Anterior cingulate cortex (tissue), 58 donors: ENCODE measurements around the gene EGFLAM.

Source experiments
- DNase-seq, 58 donors: peaks; one replicate each; lab custom pipeline; 2025; lab: John Stamatoyannopoulos, UW

Gene EGFLAM

DNA sequence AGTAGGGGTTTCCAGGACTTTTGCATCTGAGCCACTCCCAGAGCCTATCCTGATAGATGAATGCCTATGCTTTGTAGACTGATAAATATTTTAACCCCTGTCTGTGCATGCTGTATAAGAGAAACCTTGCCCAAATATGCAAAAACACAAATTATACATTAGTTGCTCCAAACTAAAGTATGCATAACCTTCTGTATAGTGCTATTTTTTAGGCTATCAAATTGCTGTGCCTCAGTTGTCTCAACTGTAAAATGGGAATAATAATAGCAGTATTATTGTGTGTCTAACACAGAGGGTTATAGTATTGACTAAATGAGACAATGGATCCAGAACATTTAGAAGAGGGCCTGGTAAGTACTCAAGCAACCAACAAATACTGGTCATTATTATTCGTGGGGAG, 180.4 kb downstream of the EGFLAM start:
- DNase-seq: no peak

- DNase-seq: peak in 57 of 58 donors; percentile 11 to 93 (median 77)
Measured at GRCh38 chr5:38441453-38442246, 183.3 kb downstream of the EGFLAM start.

GRCh38 chr5:38442247-38442573, 183.9 kb downstream of the EGFLAM start:
- DNase-seq: no peak

DNA sequence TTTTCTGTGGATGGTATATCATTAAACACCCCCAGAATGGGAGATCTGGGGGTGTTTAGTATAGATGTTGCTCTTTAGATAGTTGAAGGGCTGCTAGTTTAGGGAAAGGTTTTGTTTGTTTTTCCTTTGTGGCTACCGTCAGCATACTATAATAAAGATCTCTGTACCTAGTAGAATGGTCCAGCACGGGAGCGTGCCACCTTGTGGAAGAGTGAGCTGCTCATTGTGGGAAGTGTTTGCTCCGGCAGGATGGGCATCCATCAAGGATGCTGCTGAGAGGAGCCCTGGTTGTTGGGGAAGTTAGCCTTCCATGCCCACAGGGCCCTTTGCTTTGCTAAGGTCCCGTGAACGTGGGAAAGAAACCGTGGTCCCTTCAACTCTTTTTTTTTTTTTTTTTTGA, 185.0 kb downstream of the EGFLAM start:
- no peak for DNase-seq

GRCh38 chr5:38445374-38446028, 187.1 kb downstream of the EGFLAM start:
- peak in 5 of 58 donors; percentile 10 to 25 (median 18) for DNase-seq

DNA sequence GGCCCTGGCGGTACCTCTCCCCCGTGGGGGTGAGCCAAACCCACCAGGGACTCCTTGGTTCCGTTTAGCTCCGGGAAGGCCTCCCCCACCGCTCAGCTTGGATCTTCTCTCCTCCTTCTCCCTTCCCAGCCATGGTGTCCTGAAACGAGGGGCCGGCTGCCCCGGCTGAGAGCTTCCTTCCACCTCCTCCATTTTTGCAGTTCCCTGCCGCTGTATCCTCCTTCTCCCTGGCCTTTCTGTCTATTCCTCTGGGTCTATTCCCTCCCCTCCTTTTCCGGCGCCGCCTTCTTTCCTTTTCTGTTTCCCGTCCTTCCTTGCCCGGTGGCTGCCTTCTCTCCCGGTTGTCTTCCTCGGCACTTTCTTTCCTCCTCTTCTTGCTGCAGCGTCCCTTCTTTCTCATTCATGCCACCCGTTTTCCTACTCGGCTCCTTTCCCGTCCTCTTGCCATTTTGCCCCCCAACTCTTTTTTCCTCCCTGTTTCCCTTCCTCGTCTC, 187.7 kb downstream of the EGFLAM start:
- no peak for DNase-seq

GRCh38 chr5:38447056-38447455, 188.7 kb downstream of the EGFLAM start:
- no peak for DNase-seq

DNA sequence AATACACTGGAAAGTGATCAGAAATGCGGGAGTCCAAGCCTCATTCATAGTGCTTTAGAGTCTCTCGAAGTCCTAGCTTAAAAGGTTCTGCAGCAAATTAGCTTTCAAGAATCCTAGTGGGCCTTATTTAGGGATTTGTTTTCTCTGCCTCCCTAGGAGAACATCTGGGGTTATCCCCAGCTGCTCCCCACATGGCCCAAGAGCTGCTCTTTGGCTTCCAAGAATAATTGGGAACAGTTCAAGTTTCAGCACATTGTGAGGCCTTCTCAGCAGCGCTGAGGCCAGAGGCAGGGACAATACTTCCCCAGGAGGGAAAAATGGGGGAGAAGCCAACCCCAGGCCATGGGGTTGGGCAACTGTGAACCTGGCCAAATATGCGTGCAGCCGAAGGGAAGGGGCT, 189.4 kb downstream of the EGFLAM start:
- peak in 12 of 58 donors; percentile 8 to 46 (median 27) for DNase-seq

DNA sequence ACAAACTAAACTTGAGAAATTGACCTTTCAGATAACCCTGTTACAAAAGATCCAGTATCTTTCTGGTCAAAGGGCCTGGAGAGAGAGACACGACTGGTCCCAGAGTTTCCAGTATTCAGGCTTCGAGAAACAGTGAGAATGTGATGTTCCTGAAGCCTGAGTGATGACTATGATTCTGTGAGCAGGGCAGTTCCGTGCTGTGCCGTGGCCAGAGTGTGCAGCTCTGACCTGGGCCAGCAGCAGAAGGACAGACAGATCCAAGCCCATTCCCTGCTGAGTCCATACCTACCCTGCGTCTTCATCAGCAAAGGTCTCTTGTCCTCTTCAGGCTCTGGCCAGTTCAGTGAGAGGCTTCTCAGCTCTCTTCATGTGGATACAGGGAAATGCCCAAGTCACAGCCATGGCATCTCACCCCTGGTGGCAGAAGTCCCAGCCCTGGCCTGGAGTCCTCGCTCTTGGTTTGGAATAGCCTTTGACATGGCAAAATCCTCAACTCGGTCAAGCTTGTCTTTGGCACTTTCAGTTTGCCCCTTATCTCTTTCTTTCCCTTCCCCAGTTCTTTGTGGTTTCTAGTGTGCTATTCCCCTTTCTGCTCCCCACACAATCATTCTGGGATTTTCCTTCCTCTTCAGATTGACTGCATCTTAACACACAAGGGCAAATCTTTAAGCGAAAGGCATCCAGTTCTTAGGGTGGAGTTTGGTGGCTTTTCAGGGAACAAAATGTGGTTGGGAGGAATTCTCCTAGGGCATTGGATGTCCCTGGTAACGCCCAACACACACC, 190.4 kb downstream of the EGFLAM start:
- no peak for DNase-seq

GRCh38 chr5:38450627-38451026, 192.3 kb downstream of the EGFLAM start:
- DNase-seq: no peak

- no peak for DNase-seq
Measured at GRCh38 chr5:38451074-38451725, 192.8 kb downstream of the EGFLAM start.

DNA sequence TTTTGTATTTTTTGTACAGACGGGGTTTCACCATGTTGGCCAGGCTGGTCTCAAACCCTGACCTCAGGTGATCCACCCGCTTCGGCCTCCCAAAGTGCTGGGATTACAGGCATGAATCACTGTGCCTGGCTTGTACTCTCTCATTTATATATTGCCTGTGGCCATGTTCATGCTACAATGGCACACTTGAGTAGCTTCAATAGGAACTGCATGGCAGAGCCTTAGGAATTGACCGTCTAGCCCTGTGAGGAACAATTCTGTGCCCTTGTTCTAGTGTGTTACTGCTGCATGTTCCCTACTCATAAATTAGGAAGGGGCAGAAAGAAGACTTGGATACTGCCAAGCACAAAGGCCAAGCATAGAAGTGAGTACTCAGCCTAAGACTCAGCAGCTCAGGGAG, 193.8 kb downstream of the EGFLAM start:
- no peak for DNase-seq

DNA sequence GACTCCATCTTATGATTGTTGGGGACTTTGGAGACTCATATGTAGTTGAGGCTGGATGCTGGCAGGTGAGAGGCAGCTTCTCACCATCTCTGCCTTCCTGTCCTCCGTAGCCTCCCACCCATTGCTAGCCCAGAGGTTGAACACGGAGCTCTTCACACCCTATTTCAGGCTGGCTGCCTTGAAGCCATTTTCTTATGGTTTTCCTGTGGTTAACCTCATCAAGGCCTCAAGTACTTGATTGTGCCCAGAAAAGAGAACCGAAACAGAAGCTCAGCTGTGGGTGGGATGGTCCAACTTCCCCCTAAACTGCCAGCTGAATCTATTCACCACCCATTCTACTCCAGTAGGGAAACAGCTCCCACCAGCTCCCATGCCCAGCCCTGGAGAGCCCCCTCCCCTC, 195.1 kb downstream of the EGFLAM start:
- DNase-seq: no peak

- DNase-seq: no peak
Measured at GRCh38 chr5:38453921-38454320, 195.6 kb downstream of the EGFLAM start.

GRCh38 chr5:38455796-38456330, 197.5 kb downstream of the EGFLAM start:
- DNase-seq: no peak

DNA sequence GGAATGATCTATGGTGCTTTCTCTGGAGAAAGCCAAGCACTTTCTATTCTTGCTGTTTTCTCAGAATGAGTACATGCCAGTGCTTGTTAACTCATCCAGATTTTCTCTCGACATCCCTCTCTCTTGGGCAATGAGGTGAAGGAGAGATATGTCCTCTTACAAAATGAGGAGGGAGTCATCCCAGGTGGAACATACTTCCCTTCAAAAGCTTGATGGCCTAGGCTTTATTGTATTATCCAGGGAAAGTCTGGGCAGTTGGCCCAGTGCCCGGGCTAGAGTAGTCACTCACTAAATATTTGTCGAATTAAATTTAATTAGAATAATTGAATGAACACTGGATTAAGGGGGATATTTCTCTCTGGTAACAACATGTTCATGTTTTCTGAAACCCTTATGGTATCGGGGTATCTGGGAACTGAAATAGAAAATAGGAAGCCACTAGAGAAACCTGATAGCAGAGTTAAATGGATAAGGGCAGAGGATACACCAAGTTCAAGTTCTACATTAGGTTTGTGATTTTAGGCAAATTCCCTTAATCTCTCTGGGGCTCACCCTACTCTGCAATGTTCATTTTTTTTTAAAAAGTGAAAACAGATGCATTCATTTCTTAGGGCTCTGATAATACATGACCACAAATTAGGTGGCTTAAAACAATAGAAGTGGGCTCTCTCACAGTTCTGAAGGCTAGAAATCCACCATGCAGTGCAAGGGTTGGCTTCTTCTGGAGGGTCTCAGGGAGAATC, 198.5 kb downstream of the EGFLAM start:
- DNase-seq: no peak

GRCh38 chr5:38458174-38458573, 199.8 kb downstream of the EGFLAM start:
- DNase-seq: no peak

DNA sequence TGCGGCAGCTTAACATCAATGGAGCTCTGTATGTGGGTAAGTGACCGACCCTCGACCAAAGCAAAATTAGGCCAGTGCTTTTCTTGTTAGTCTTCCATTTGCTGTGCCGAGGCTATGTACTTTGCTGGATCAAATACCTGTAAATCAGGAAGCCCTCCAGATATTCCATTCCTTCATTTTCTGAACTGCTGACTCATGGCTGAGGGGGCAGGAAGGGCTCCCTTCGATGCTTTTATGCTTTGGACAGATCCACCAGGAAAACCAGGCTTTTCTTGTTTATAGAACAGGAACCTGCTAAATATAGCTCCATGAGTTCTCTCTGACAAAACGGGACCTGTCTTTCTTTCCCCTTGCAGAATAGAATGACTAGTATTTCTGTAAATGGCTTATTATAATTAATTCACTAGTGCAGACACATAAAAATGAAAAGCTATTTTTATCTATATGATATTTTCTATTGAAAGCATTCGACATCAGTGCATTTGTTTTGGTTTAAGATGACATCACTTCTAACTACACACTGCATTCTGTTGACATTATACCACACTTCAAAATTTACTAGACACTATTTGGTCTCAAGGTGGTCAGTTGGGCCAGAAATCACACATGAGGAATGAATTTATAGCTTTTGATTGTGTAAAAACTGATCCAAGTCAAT, 204.7 kb downstream of the EGFLAM start:
- DNase-seq: no peak
